ENCODE measurements around the gene THRB. TPM values are rescaled to one million over a fixed set of nuclear protein-coding genes. Genes with fewer than 3 reads are reported as not detected.
A peak's percentile ranks its signal among the peaks of the same experiment; 100 is the strongest.

The THRB gene
- total and polyA plus RNA-seq, 9 of the 15 experiments (the other 6 are each of a cell fraction or from before 2014, with no cell fraction given): 1.7 to 14.9 (median 6.9) TPM

GRCh38 chr3:24498391-24498790, 3.7 kb upstream of the THRB start (continued):
- TF ChIP-seq HNRNPH1 (optimal IDR thresholded peaks at IDR 0.05; ENCODE audit: low read depth, low read length) (no peak), HES1 (IDR thresholded peaks at IDR 0.05; ENCODE audit: low read depth) (no peak), BRF2 (IDR thresholded peaks at IDR 0.05; ENCODE audit: borderline replicate concordance, insufficient read depth, insufficient read length) (no peak), PTRF (tag; IDR thresholded peaks at IDR 0.05) (peak; percentile 50; the same call in 1 of the 2 replicates), ATF7 (IDR thresholded peaks at IDR 0.05) (0 out of 2 replicates have a peak, but pooled peaks have one; percentile 42), E2F4 (CRISPR knock-in tag; IDR thresholded peaks at IDR 0.05; ENCODE audit: low read depth) (no peak), TOE1 (IDR thresholded peaks at IDR 0.05; ENCODE audit: borderline replicate concordance) (no peak), TOE1 (CRISPR knock-in tag; IDR thresholded peaks at IDR 0.05; ENCODE audit: borderline replicate concordance, low read depth) (no peak), ZNF551 (CRISPR knock-in tag; IDR thresholded peaks at IDR 0.05) (no peak), PML (IDR thresholded peaks at IDR 0.05; ENCODE audit: low read length) (no peak), RNF2 (IDR thresholded peaks at IDR 0.05) (no peak), RBM22 (IDR thresholded peaks at IDR 0.05; ENCODE audit: low read depth, low read length, poor library complexity, severe bottlenecking) (no peak), CXXC5 (CRISPR knock-in tag; IDR thresholded peaks at IDR 0.05) (peak; percentile 63), ZNF584 (CRISPR knock-in tag; IDR thresholded peaks at IDR 0.05; ENCODE audit: low read depth) (peak; percentile 84), TBP (optimal IDR thresholded peaks at IDR 0.05; ENCODE audit: low read depth, low read length) (no peak), L3MBTL2 (IDR thresholded peaks at IDR 0.05) (peak; percentile 16; the same call in 1 of the 2 replicates), TSC22D4 (tag; IDR thresholded peaks at IDR 0.05) (no peak), GTF2F1 (IDR thresholded peaks at IDR 0.05; ENCODE audit: low read depth, low read length) (no peak), ASH1L (IDR thresholded peaks at IDR 0.05; ENCODE audit: borderline replicate concordance, low read depth, partially characterized antibody) (no peak), SIX5 (IDR thresholded peaks at IDR 0.05; ENCODE audit: borderline replicate concordance in 1 of 2, insufficient read depth in 1 of 2, low read depth in 1 of 2, low read length in 2 of 2) (no peak), STAG1 (CRISPR knock-in tag; IDR thresholded peaks at IDR 0.05; ENCODE audit: borderline replicate concordance) (no peak), BACH1 (tag; IDR thresholded peaks at IDR 0.05) (peak; percentile 74; the same call in 1 of the 2 replicates), ZBTB7A (IDR thresholded peaks at IDR 0.05; ENCODE audit: borderline replicate concordance, control insufficient read depth, low read depth, low read length) (no peak), NONO (IDR thresholded peaks at IDR 0.05; ENCODE audit: low read depth in 2 of 2, low read length in 1 of 2) (no peak), POLR2A (conservative IDR thresholded peaks at IDR 0.05) (no peak), CC2D1A (IDR thresholded peaks at IDR 0.05) (no peak), POLR3G (IDR thresholded peaks at IDR 0.05; ENCODE audit: extremely low read depth, insufficient read length, insufficient replicate concordance) (no peak), PCBP2 (IDR thresholded peaks at IDR 0.05; ENCODE audit: low read depth, low read length, poor library complexity, severe bottlenecking) (no peak), ERF (CRISPR knock-in tag; IDR thresholded peaks at IDR 0.05) (no peak)

All from K562 (cell line).